ENCODE results near the gene SPDYC. TPM values are rescaled to one million over a fixed set of nuclear protein-coding genes. Genes with fewer than 3 reads are reported as not detected.

SPDYC gene
- total and polyA plus RNA-seq, 2 of the 13 experiments (the other 11 are each of a cell fraction or from before 2014, with no cell fraction given) = 0.15 to 0.33 TPM

GRCh38 chr11:65207918-65208784 lies 38.1 kb downstream of the SPDYC start:
- in situ Hi-C loops (cut with HindIII; ENCODE audit: extremely low pct_ligation_motif_present, low pct_unique_long_range_greater_than_20kb) = no loop called here
- no peak overlapping the region for H3K9ac ChIP-seq (ENCODE audit: insufficient read depth, low read depth, low read length)
- intact Hi-C loops (cut with micrococcal nuclease; ENCODE audit: unreplicated experiment) = no loop called here
- ChIA-PET POLR2A (no interaction called here), CTCF (ENCODE audit: low intra/inter-chr PET ratio, low total read pairs) (no interaction called here)
- ATAC-seq (no peak), FAIRE-seq (no peak), DNase-seq (ENCODE audit: low spot score) (no peak)
- H3K27me3 ChIP-seq (ENCODE audit: control insufficient read depth in 1 of 2, insufficient read depth in 2 of 2, low read length in 2 of 2) = no peaks in the 10 kb centered on the region
- no peaks in the 10 kb centered on the region for H4K20me1 ChIP-seq (ENCODE audit: insufficient read depth, low read length)
- 97% methylated on average over 15 of the region's 16 CpGs for WGBS (ENCODE audit: low lambda C conversion rate)
- no peak for TF ChIP-seq KLF11 (CRISPR knock-in tag; IDR thresholded peaks at IDR 0.05)
- TF ChIP-seq ATRX (CRISPR knock-in tag; IDR thresholded peaks at IDR 0.05; ENCODE audit: borderline replicate concordance) = no peak
- no peak for TF ChIP-seq ZNF44 (CRISPR knock-in tag; IDR thresholded peaks at IDR 0.05)
- TF ChIP-seq PPARG (CRISPR knock-in tag; conservative IDR thresholded peaks at IDR 0.05) = no peak
- no peak for TF ChIP-seq KIAA2018 (CRISPR knock-in tag; IDR thresholded peaks at IDR 0.05; ENCODE audit: borderline replicate concordance)
- no peaks in the 10 kb centered on the region for H3K79me2 ChIP-seq (ENCODE audit: insufficient read depth, low read length)
- H3K4me2 ChIP-seq (ENCODE audit: low read depth, low read length) = no peak overlapping the region
- no TSS peak for BruUV-seq (replicated peaks)
- no peaks in the 10 kb centered on the region for H3K4me1 ChIP-seq (ENCODE audit: insufficient read depth, low read length)
- H2AFZ ChIP-seq (ENCODE audit: low read length) = no peak overlapping the region
- no peak overlapping the region for H3K27ac ChIP-seq (ENCODE audit: extremely low read length, insufficient read depth, low read length)
- H3K36me3 ChIP-seq (replicated peaks in 1 of 2; ENCODE audit: control insufficient read depth in 1 of 2, insufficient read depth in 2 of 2, low read length in 2 of 2) = peaks cover 28 to 47% of the 10 kb centered on the region in 2 experiments
- H3K4me3 ChIP-seq (replicated peaks in 1 of 3; ENCODE audit: insufficient read depth in 1 of 3, low read depth in 2 of 3, low read length in 3 of 3) = no peak overlapping the region
- no peaks in the 10 kb centered on the region for H3K9me3 ChIP-seq (ENCODE audit: low read length)

Data from HepG2 (cell line).